PFSK-1 (cell line): ENCODE measurements around the gene CNTN4.

Source experiments
- POLR2AphosphoS5 ChIP-seq: IDR thresholded peaks from 2 replicates; pipeline ENCODE4 v1.6.1; 2012; ENCODE audit warnings: low read depth, mild to moderate bottlenecking, control low read depth, low read length, moderate library complexity
- SIN3A ChIP-seq: IDR thresholded peaks from 2 replicates; pipeline ENCODE4 v1.6.1; 2012; ENCODE audit warnings: mild to moderate bottlenecking, low read length, moderate library complexity, borderline replicate concordance; ENCODE audit not compliant: insufficient read depth
- TAF1 ChIP-seq: IDR thresholded peaks from 2 replicates; pipeline ENCODE4 v1.6.1; 2012; ENCODE audit warnings: low read length, control low read depth, borderline replicate concordance; ENCODE audit not compliant: insufficient read depth
- TF ChIP-seq, protein P1 (sequence below), 2 experiments: IDR thresholded peaks; 2 replicates each; pipeline versions ENCODE4 v1.6.1 to v1.8.0; 2011 to 2012; ENCODE audit warnings: low read depth in 2 of 2, low read length in 2 of 2, control low read depth in 1 of 2, inconsistent platforms in 1 of 2, mild to moderate bottlenecking in 1 of 2, moderate library complexity in 1 of 2; ENCODE audit not compliant: insufficient read depth in 1 of 2

- TF ChIP-seq SIN3A (no peak), POLR2AphosphoS5 (no peak), TAF1 (no peak)
- TF ChIP-seq, protein P1, sequence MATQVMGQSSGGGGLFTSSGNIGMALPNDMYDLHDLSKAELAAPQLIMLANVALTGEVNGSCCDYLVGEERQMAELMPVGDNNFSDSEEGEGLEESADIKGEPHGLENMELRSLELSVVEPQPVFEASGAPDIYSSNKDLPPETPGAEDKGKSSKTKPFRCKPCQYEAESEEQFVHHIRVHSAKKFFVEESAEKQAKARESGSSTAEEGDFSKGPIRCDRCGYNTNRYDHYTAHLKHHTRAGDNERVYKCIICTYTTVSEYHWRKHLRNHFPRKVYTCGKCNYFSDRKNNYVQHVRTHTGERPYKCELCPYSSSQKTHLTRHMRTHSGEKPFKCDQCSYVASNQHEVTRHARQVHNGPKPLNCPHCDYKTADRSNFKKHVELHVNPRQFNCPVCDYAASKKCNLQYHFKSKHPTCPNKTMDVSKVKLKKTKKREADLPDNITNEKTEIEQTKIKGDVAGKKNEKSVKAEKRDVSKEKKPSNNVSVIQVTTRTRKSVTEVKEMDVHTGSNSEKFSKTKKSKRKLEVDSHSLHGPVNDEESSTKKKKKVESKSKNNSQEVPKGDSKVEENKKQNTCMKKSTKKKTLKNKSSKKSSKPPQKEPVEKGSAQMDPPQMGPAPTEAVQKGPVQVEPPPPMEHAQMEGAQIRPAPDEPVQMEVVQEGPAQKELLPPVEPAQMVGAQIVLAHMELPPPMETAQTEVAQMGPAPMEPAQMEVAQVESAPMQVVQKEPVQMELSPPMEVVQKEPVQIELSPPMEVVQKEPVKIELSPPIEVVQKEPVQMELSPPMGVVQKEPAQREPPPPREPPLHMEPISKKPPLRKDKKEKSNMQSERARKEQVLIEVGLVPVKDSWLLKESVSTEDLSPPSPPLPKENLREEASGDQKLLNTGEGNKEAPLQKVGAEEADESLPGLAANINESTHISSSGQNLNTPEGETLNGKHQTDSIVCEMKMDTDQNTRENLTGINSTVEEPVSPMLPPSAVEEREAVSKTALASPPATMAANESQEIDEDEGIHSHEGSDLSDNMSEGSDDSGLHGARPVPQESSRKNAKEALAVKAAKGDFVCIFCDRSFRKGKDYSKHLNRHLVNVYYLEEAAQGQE (IDR thresholded peaks at IDR 0.05; ENCODE audit: insufficient read depth in 1 of 2, low read depth in 2 of 2, low read length in 2 of 2) = no peak
These were observed 832.6 kb downstream of the CNTN4 start for GRCh38 chr3:2931265-2931664.
